SJCRH30 (cell line): ENCODE data around the gene GMPS. TPM values are rescaled to one million over a fixed set of nuclear protein-coding genes. Genes with fewer than 3 reads are reported as not detected.
A peak's percentile ranks its signal among the peaks of the same experiment; 100 is the strongest.
"Not testable (repeated sequence)": the region's sequence is repeated elsewhere in the genome, so short reads cannot be mapped to it uniquely, and the experiment has no call there.

Source experiments
- DNase-seq, 2 experiments: peaks; one replicate each; pipeline ENCODE4 v3.0.0-alpha.2; 2015 to 2020
- H3K27ac ChIP-seq: fragments of 250-450 bp; sonication (Bioruptor Pico); 2 replicates; pipeline ENCODE4 v1.5.1; 2020; ENCODE audit warnings: mild to moderate bottlenecking, moderate library complexity
- H3K27me3 ChIP-seq: fragments of 250-450 bp; sonication (Bioruptor Pico); 2 replicates; pipeline ENCODE4 v1.5.1; 2020; ENCODE audit warnings: mild to moderate bottlenecking, moderate library complexity
- H3K36me3 ChIP-seq: fragments of 250-450 bp; sonication (Bioruptor Pico); 2 replicates; pipeline ENCODE4 v1.5.1; 2020; ENCODE audit warnings: mild to moderate bottlenecking, moderate library complexity
- H3K4me1 ChIP-seq: fragments of 250-450 bp; sonication (Bioruptor Pico); 2 replicates; pipeline ENCODE4 v1.5.1; 2020; ENCODE audit warnings: mild to moderate bottlenecking, moderate library complexity
- H3K4me3 ChIP-seq: fragments of 250-450 bp; sonication (Bioruptor Pico); 2 replicates; pipeline ENCODE4 v1.5.1; 2020; ENCODE audit warnings: mild to moderate bottlenecking, moderate library complexity
- H3K9me3 ChIP-seq: fragments of 250-450 bp; sonication (Bioruptor Pico); replicated peaks from 2 replicates; pipeline ENCODE4 v1.5.1; 2020; ENCODE audit warnings: mild to moderate bottlenecking, moderate library complexity
- total RNA-seq: library from RNA; depleted of rRNA; stranded (reverse); fragments of >200 nt; shearing (Covaris generic); gene quantifications from 2 replicates; pipeline ENCODE4 v1.2.3, GENCODE V29; 2014

GMPS gene
- total RNA-seq, 1 experiment from 2014 or later: 119 TPM

GRCh38 chr3:155862290-155862982 lies 8.0 kb upstream of the GMPS start:
- H3K27ac ChIP-seq, H3K4me1 ChIP-seq, H3K27me3 ChIP-seq, H3K4me3 ChIP-seq, H3K36me3 ChIP-seq, H3K9me3 ChIP-seq: not testable (repeated sequence)
- DNase-seq: peak; percentile 53 to 63

- DNase-seq: no peak
- H3K4me3 ChIP-seq: no peak overlapping the region
- no peaks in the 10 kb centered on the region for H3K4me1 ChIP-seq
- no peaks in the 10 kb centered on the region for H3K9me3 ChIP-seq
- no peaks in the 10 kb centered on the region for H3K36me3 ChIP-seq
- H3K27me3 ChIP-seq: no peaks in the 10 kb centered on the region
- H3K27ac ChIP-seq: no peak overlapping the region
Observed at GRCh38 chr3:155863072-155863784, 7.2 kb upstream of the GMPS start.

DNA sequence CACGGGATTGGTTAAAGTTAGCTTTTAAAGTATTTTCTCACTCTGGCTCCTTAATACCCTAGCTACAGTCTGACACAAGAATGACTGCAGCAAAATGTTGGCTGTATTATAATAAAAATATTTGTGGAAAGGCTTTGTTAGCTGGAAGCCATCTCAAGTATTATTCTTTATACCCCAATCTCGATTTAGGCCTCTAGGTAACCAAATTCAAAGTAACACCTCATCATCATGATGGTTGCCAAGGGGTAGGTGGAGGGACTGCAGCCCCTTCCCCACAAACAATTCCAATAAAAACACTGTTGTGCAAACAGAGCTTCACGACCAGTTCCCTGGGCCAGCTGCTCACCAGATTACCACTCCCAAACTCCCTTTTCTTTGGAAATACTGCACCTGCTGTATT lies 759 bp upstream of the GMPS start:
- Histone ChIP-seq H3K9me3 (no peaks in the 10 kb centered on the region), H3K27ac (peak overlapping the region; percentile 24), H3K36me3 (no peaks in the 10 kb centered on the region), H3K27me3 (no peaks in the 10 kb centered on the region), H3K4me3 (peak overlapping the region; percentile 84), H3K4me1 (0 out of 2 replicates have a peak, but pooled peaks cover 4% of the 10 kb centered on the region)
- no peak for DNase-seq

- H3K9me3 ChIP-seq: no peaks in the 10 kb centered on the region
- peak overlapping the region; percentile 84 for H3K4me3 ChIP-seq
- no peaks in the 10 kb centered on the region for H3K36me3 ChIP-seq
- DNase-seq: peak; percentile 63 to 64
- H3K27me3 ChIP-seq: no peaks in the 10 kb centered on the region
- H3K4me1 ChIP-seq: 0 out of 2 replicates have a peak, but pooled peaks cover 4% of the 10 kb centered on the region
- peak overlapping the region; percentile 84 for H3K27ac ChIP-seq
Observed at GRCh38 chr3:155870945-155871745, 695 bp downstream of the GMPS start.

GRCh38 chr3:155871746-155872158 lies 1.3 kb downstream of the GMPS start:
- H3K9me3 ChIP-seq: no peaks in the 10 kb centered on the region
- no peak for DNase-seq

DNA sequence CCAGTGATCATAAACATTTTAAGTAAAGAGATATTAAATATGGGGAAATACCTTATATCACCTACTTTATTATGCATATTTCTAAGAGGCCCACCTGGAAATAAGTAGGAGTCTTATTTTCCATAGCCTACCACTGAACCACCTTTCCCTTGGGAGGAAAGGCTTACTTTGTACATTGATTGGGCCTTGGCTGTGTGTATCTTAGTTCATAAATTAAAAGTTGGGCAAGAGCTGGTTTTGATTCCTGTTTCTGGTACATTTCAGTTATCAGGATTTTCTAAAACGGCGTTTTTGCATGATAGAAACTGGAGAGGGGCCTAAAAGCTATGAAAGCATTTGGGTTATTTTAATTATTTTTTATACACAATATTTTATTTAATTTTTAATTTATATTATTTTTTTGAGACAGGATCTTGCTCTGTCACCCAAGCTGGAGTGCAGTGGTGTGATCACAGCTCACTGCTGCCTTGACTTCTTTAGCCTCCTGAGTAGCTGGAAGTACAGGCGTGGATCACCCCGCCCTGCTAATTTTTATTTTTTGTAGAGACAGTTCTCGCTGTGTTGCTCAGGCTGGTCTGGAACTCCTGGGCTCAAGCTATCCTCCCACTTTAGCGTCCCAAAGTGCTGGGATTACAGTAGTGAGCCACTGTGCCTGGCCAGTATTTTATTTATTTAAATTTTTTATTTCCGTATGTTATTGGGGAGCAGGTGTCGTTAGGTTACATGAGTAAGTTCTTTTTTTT lies 2.6 kb downstream of the GMPS start:
- Histone ChIP-seq H3K27ac (no peak overlapping the region), H3K4me1 (0 out of 2 replicates have a peak, but pooled peaks cover 4% of the 10 kb centered on the region), H3K9me3 (no peaks in the 10 kb centered on the region), H3K4me3 (peak overlapping the region; percentile 84), H3K27me3 (no peaks in the 10 kb centered on the region), H3K36me3 (no peaks in the 10 kb centered on the region)
- DNase-seq: no peak

More at GRCh38 chr3:155871746-155872158, 1.3 kb downstream of the GMPS start:
- Histone ChIP-seq H3K4me3 (peak overlapping the region; percentile 84), H3K4me1 (0 out of 2 replicates have a peak, but pooled peaks cover 4% of the 10 kb centered on the region), H3K36me3 (no peaks in the 10 kb centered on the region), H3K27ac (peak overlapping the region; percentile 84), H3K27me3 (no peaks in the 10 kb centered on the region)

- Histone ChIP-seq H3K36me3 (no peaks in the 10 kb centered on the region), H3K9me3 (no peaks in the 10 kb centered on the region), H3K4me1 (no peaks in the 10 kb centered on the region), H3K4me3 (no peak overlapping the region), H3K27me3 (no peaks in the 10 kb centered on the region), H3K27ac (no peak overlapping the region)
- DNase-seq: no peak
Observed at GRCh38 chr3:155876037-155876436, 5.6 kb downstream of the GMPS start.

GRCh38 chr3:155876503-155876902 lies 6.1 kb downstream of the GMPS start:
- H3K9me3 ChIP-seq: no peaks in the 10 kb centered on the region
- H3K4me1 ChIP-seq: no peaks in the 10 kb centered on the region
- H3K27ac ChIP-seq: no peak overlapping the region
- H3K27me3 ChIP-seq: no peaks in the 10 kb centered on the region
- no peaks in the 10 kb centered on the region for H3K36me3 ChIP-seq
- H3K4me3 ChIP-seq: no peak overlapping the region
- DNase-seq: no peak

GRCh38 chr3:155880286-155880685 lies 9.8 kb downstream of the GMPS start:
- Histone ChIP-seq H3K4me3 (no peak overlapping the region), H3K4me1 (no peaks in the 10 kb centered on the region), H3K9me3 (no peaks in the 10 kb centered on the region), H3K36me3 (no peaks in the 10 kb centered on the region), H3K27me3 (no peaks in the 10 kb centered on the region), H3K27ac (no peak overlapping the region)
- DNase-seq: no peak

- Histone ChIP-seq H3K4me1 (no peaks in the 10 kb centered on the region), H3K9me3 (no peaks in the 10 kb centered on the region), H3K27me3 (no peaks in the 10 kb centered on the region), H3K36me3 (no peaks in the 10 kb centered on the region), H3K27ac (no peak overlapping the region), H3K4me3 (no peak overlapping the region)
- no peak for DNase-seq
Observed at GRCh38 chr3:155884292-155884691, 13.8 kb downstream of the GMPS start.

GRCh38 chr3:155885292-155885691 lies 14.8 kb downstream of the GMPS start:
- Histone ChIP-seq H3K9me3 (no peaks in the 10 kb centered on the region), H3K4me3 (no peak overlapping the region), H3K36me3 (no peaks in the 10 kb centered on the region), H3K4me1 (no peaks in the 10 kb centered on the region), H3K27ac (no peak overlapping the region), H3K27me3 (no peaks in the 10 kb centered on the region)
- DNase-seq: no peak

DNA sequence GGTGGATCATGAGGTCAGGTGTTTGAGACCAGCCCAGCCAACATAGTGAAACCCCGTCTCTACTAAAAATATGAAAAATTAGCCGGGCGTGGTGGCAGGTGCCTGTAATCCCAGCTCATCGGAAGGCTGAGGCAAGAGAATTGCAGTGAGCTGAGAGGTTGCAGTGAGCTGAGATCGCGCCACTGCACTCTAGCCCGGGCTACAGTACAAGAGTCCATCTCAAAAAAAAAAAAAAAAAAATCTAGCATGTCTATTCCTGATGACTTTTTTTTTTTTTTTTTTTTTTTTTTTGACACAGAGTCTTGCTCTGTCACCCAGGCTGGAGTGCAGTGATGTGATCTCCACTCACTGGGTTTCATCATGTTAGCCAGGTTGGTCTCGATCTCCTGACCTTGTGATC lies 15.9 kb downstream of the GMPS start:
- H3K9me3 ChIP-seq, H3K27me3 ChIP-seq, H3K4me1 ChIP-seq, H3K27ac ChIP-seq, H3K4me3 ChIP-seq, H3K36me3 ChIP-seq, DNase-seq: not testable (repeated sequence)

DNA sequence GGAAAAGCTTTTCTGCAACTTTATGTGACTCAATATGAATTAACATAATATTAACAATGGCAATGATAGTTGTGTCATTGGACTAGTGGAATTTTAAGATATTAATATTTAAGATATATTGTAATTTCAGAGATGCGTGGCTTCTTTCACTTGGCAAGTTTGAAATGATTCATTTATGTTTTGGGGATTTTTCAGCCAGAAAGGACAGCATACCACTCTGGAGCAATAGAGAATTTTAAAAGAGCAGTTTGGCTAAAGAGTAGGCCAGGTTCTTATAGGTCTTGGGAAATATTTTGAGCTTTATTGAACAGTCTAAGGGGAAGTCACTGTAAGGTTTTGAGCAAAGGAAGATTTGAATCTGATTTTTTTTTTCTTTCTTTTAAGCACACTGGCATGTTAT lies 16.5 kb downstream of the GMPS start:
- H3K9me3 ChIP-seq: no peaks in the 10 kb centered on the region
- H3K4me1 ChIP-seq: no peaks in the 10 kb centered on the region
- H3K4me3 ChIP-seq: no peak overlapping the region
- no peak for DNase-seq
- H3K36me3 ChIP-seq: no peaks in the 10 kb centered on the region
- no peaks in the 10 kb centered on the region for H3K27me3 ChIP-seq
- H3K27ac ChIP-seq: no peak overlapping the region

- H3K4me1 ChIP-seq: no peaks in the 10 kb centered on the region
- H3K36me3 ChIP-seq: peaks cover 5% of the 10 kb centered on the region; the same call in 1 of the 2 replicates
- no peak overlapping the region for H3K4me3 ChIP-seq
- DNase-seq: no peak
- no peaks in the 10 kb centered on the region for H3K27me3 ChIP-seq
- H3K9me3 ChIP-seq: no peaks in the 10 kb centered on the region
- H3K27ac ChIP-seq: no peak overlapping the region
Observed at GRCh38 chr3:155889212-155889611, 18.8 kb downstream of the GMPS start.
